Upper lobe of left lung (tissue), 6 donors: Measurements from ENCODE around the gene SNN. TPM values are rescaled to one million over a fixed set of nuclear protein-coding genes. Genes with fewer than 3 reads are reported as not detected.
A peak's percentile ranks its signal among the peaks of the same experiment; 100 is the strongest.

Experiments used
- ATAC-seq, 2 donors: fragments of 200-7000 bp; cut with Tn5 transposase; one replicate each; pipeline ENCODE4 v1.9.1; 2022; ENCODE audit warnings: mild to moderate bottlenecking in 2 of 2, moderate library complexity in 2 of 2; ENCODE audit not compliant: low FRiP score in 2 of 2
- DNase-seq, 2 donors: peaks; one replicate each; pipeline ENCODE4 v3.0.0-alpha.2; 2019 to 2020
- H3K27ac ChIP-seq, 4 donors: fragments of 200-600 bp; sonication (generic); one replicate each; pipeline ENCODE4 v1.5.1; 2016 to 2019
- H3K27me3 ChIP-seq, 4 donors: fragments of 200-600 bp; sonication (generic); one replicate each; pipeline ENCODE4 v1.5.1; 2017 to 2019
- H3K36me3 ChIP-seq, 4 donors: fragments of 200-600 bp; sonication (generic); one replicate each; pipeline ENCODE4 v1.5.1; 2016 to 2019
- H3K4me1 ChIP-seq, 4 donors: fragments of 200-600 bp; sonication (generic); one replicate each; pipeline ENCODE4 v1.5.1; 2018 to 2019
- H3K4me3 ChIP-seq, 4 donors: fragments of 200-600 bp; sonication (generic); one replicate each; pipeline ENCODE4 v1.5.1; 2017 to 2019; ENCODE audit warnings: mild to moderate bottlenecking in 2 of 4, moderate library complexity in 1 of 4
- H3K9me3 ChIP-seq, 4 donors: fragments of 200-600 bp; sonication (generic); one replicate each; pipeline ENCODE4 v1.5.1; 2018 to 2019
- CTCF ChIP-seq, 6 experiments: fragments of 450-650 bp in 4 of 6; fragments of 200-600 bp in 2 of 6; sonication (generic) in 2 of 6; IDR thresholded peaks; one replicate each; pipeline ENCODE4 v1.5.1; 2016 to 2019; ENCODE audit warnings: antibody characterized with exemption in 6 of 6
- EP300 ChIP-seq, 4 donors: sonication (generic); formaldehyde crosslinking; IDR thresholded peaks; one replicate each; pipeline ENCODE4 v1.5.1; 2017; ENCODE audit warnings: antibody characterized with exemption in 4 of 4, control low read depth in 2 of 4
- POLR2A ChIP-seq, 4 donors: fragments of 450-650 bp; IDR thresholded peaks; one replicate each; pipeline ENCODE4 v1.5.1; 2016 to 2017; ENCODE audit warnings: antibody characterized with exemption in 4 of 4, mild to moderate bottlenecking in 2 of 4
- POLR2AphosphoS5 ChIP-seq, 2 donors: sonication (generic); formaldehyde crosslinking; IDR thresholded peaks; one replicate each; pipeline ENCODE4 v1.5.1; 2017; ENCODE audit warnings: antibody characterized with exemption in 2 of 2
- WGBS, 2 donors: methylation state at CpG; one replicate each; pipeline ENCODE4 v1.1.5; 2017 to 2018; 5-methylcytosine and 5-hydroxymethylcytosine counted together
- total RNA-seq, 6 donors: library from RNA; depleted of rRNA in 4 of 6; stranded (reverse); fragments of >200 nt in 4 of 6; gene quantifications; one replicate each; pipeline versions ENCODE4 v1.1.0 to v1.2.1, GENCODE V29; 2016 to 2021
- donor health status: DM: no; HTN: no; CAD: no; lungs with moderate emphysema.
- donor health status: DM: no; HTN: yes; CAD: no; lungs with severe emphysema.

Gene SNN
- total RNA-seq, 6 donors from 2014 or later: 14.7 to 29.8 (median 26.1) TPM

DNA sequence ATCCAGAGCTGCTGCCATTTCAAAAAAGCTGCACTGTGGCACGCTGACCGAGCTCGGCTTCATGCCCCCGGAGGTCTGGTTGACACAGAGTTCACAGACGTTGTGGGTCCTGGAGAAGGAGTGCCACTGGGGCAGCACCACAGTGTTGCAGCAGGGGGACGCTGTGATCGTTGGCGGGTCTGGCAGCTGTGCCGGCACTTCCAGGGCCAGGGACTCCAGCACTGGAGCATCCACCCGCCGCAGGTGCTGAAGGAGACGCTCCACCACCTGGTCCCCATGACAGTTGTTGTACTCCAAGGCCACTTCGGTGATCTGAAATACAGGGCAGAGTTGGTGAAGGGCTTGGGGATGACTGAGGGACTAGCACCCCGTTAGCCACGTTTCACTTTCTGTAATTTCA, 23.5 kb downstream of the SNN start:
- H3K4me1 ChIP-seq: peaks cover 0 to 19% (median 9%) of the 10 kb centered on the region in 4 donors
- DNase-seq (no peak), ATAC-seq (no peak)
- peaks cover 20 to 81% (median 55%) of the 10 kb centered on the region in 4 donors for H3K36me3 ChIP-seq
- no peak overlapping the region for H3K27ac ChIP-seq
- WGBS, 2 donors: 88 to 95% methylated on average over 15 of the region's 15 CpGs
- no peaks in the 10 kb centered on the region for H3K27me3 ChIP-seq
- H3K4me3 ChIP-seq: no peak overlapping the region
- no peaks in the 10 kb centered on the region for H3K9me3 ChIP-seq
- no peak for TF ChIP-seq POLR2A (IDR thresholded peaks at IDR 0.05)

GRCh38 chr16:11692171-11692570, 23.9 kb downstream of the SNN start:
- H3K27ac ChIP-seq: no peak overlapping the region
- H3K36me3 ChIP-seq: peaks cover 24 to 81% (median 55%) of the 10 kb centered on the region in 4 donors
- 85 to 89% methylated on average over 8 of the region's 8 CpGs for WGBS, 2 donors
- no peaks in the 10 kb centered on the region for H3K27me3 ChIP-seq
- TF ChIP-seq POLR2A (IDR thresholded peaks at IDR 0.05) (no peak), POLR2AphosphoS5 (IDR thresholded peaks at IDR 0.05) (no peak), EP300 (IDR thresholded peaks at IDR 0.05) (no peak), CTCF (IDR thresholded peaks at IDR 0.05) (no peak)
- peaks cover 0 to 19% (median 9%) of the 10 kb centered on the region in 4 donors for H3K4me1 ChIP-seq
- DNase-seq (no peak), ATAC-seq (no peak)
- H3K9me3 ChIP-seq: no peaks in the 10 kb centered on the region
- H3K4me3 ChIP-seq: no peak overlapping the region

DNA sequence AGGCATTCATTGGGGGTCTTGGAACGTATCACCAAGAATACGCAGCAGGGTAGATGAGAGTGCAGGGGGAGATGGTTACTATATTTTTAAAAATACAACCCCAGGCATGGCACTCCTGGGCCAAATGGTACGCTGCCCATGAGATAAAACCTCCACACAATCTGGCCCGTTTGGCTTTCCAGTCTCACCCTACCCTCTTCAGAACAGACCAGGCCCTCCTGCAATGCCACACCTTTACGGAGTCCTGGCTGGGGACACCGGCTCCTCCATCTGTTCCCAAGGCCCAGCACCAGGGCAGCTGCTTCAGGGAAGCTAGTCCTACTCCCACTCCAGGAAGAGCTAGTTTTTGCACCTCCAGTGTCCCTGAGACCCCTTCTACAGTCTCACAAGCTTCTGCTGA, 24.4 kb downstream of the SNN start:
- Histone ChIP-seq H3K27me3 (no peaks in the 10 kb centered on the region), H3K36me3 (peaks cover 19 to 81% (median 55%) of the 10 kb centered on the region in 4 donors), H3K9me3 (no peaks in the 10 kb centered on the region), H3K4me1 (peaks cover 0 to 19% (median 9%) of the 10 kb centered on the region in 4 donors), H3K27ac (no peak overlapping the region), H3K4me3 (no peak overlapping the region)
- ATAC-seq: no peak
- no peak for TF ChIP-seq POLR2A (IDR thresholded peaks at IDR 0.05)
- WGBS, 2 donors: 88 to 94% methylated on average over 6 of the region's 6 CpGs
- no peak for DNase-seq

GRCh38 chr16:11696266-11697012, 28.2 kb downstream of the SNN start:
- TF ChIP-seq POLR2AphosphoS5 (IDR thresholded peaks at IDR 0.05) (no peak), EP300 (IDR thresholded peaks at IDR 0.05) (no peak), CTCF (IDR thresholded peaks at IDR 0.05) (no peak), POLR2A (IDR thresholded peaks at IDR 0.05) (no peak)
- Histone ChIP-seq H3K36me3 (peaks cover 13 to 88% (median 60%) of the 10 kb centered on the region in 4 donors), H3K4me3 (no peak overlapping the region), H3K4me1 (peaks cover 6 to 17% (median 12%) of the 10 kb centered on the region in 4 donors), H3K27me3 (no peaks in the 10 kb centered on the region), H3K9me3 (no peaks in the 10 kb centered on the region), H3K27ac (no peak overlapping the region)
- WGBS, 2 donors: 96% methylated on average over 12 of the region's 12 CpGs
- no peak for ATAC-seq
- no peak for DNase-seq

DNA sequence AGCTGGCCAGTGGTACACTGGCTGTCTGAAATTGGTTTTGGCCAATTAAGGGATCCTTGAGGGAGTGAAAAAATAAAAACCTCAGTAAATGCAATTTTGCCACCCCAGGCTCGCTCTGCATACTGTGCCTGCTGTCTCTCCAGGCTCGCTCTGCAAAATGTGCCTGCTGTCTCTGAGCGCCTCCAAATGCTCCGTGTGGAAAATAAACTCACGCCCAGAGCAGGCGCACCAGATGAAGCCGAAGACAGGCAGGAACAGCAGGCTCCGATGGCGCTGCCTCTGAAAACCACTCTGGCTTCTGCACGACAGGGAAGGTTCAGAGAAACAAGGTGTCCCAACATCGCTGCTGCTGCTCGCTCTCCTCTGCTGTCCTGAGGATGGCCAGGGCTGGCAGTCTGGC, 29.1 kb downstream of the SNN start:
- no peaks in the 10 kb centered on the region for H3K9me3 ChIP-seq
- H3K4me1 ChIP-seq: peaks cover 6 to 18% (median 12%) of the 10 kb centered on the region in 4 donors
- DNase-seq (no peak), ATAC-seq (no peak)
- H3K4me3 ChIP-seq: no peak overlapping the region
- H3K27ac ChIP-seq: no peak overlapping the region
- H3K36me3 ChIP-seq: peaks cover 10 to 86% (median 53%) of the 10 kb centered on the region in 4 donors
- WGBS, 2 donors: 95 to 98% methylated on average over 11 to 12 of the region's 12 CpGs
- H3K27me3 ChIP-seq: no peaks in the 10 kb centered on the region
- TF ChIP-seq EP300 (IDR thresholded peaks at IDR 0.05) (no peak), POLR2AphosphoS5 (IDR thresholded peaks at IDR 0.05) (no peak), CTCF (IDR thresholded peaks at IDR 0.05) (no peak), POLR2A (IDR thresholded peaks at IDR 0.05) (no peak)

GRCh38 chr16:11698271-11698689, 30.0 kb downstream of the SNN start:
- Histone ChIP-seq H3K4me3 (no peak overlapping the region), H3K36me3 (peaks cover 10 to 84% (median 48%) of the 10 kb centered on the region in 4 donors), H3K4me1 (peaks cover 6 to 18% (median 12%) of the 10 kb centered on the region in 4 donors), H3K27me3 (no peaks in the 10 kb centered on the region), H3K9me3 (no peaks in the 10 kb centered on the region), H3K27ac (no peak overlapping the region)
- ATAC-seq: peak in 1 of 2 donors; percentile 50
- TF ChIP-seq POLR2A (IDR thresholded peaks at IDR 0.05): no peak
- WGBS, 2 donors: 73 to 75% methylated on average over 7 of the region's 7 CpGs
- DNase-seq: no peak
